Neural cell (in vitro differentiated cells): ENCODE results near the gene PDE9A.

Source experiments
- EP300 ChIP-seq: fragments of 450-650 bp; conservative IDR thresholded peaks from 2 replicates; pipeline ENCODE4 v1.6.1; 2014; ENCODE audit warnings: antibody characterized with exemption, mild to moderate bottlenecking, moderate library complexity; ENCODE audit not compliant: poor library complexity, severe bottlenecking
- EZH2 ChIP-seq: fragments of 200-600, 300-800 bp; shearing (Covaris generic), sonication (generic); IDR thresholded peaks from 2 replicates; pipeline ENCODE4 v1.6.1; 2014; ENCODE audit warnings: antibody characterized with exemption, low read length, borderline replicate concordance, mild to moderate bottlenecking; ENCODE audit not compliant: insufficient read depth, poor library complexity, severe bottlenecking
- POLR2AphosphoS5 ChIP-seq: IDR thresholded peaks from 2 replicates; pipeline ENCODE4 v1.6.1; 2012
- TF ChIP-seq, protein P1 (sequence below): fragments of 450-650 bp; IDR thresholded peaks from 2 replicates; pipeline ENCODE4 v1.5.1; 2014; ENCODE audit warnings: antibody characterized with exemption, mild to moderate bottlenecking, moderate library complexity; ENCODE audit not compliant: poor library complexity, severe bottlenecking

DNA sequence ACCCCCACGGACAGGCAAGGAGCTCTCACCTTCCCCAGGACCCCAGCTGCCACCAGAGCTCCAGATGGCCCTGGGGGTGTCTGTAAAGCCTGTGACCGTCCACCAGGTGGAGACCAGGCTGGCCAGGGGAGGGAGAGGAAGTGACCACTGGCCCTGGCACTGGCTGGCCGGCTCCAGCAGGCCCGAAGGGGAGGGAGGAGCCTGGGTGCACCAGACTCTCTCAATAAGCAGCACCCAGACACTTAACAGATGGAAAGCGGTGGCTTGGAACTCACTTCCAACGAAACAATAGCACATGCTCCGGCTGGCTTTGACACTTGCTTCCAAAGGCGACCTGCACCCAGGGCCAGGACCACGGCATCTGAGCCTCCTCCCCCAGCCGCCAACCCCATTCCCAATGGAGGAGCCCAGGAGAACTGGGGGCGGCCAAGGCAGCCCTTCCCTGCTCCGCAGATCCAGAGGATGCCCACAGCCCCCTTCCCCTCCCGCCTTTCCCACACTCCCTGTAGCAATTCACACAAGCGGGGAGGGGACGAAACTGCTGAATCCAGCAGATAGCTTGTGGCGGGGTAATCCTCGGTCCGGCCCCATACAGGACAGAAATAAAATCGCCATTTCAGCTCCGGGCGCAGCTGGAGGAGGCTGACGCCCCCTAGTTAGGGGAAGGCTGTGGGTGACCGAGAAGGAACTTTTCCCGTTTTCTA, 742 bp upstream of the PDE9A start:
- TF ChIP-seq, protein P1, sequence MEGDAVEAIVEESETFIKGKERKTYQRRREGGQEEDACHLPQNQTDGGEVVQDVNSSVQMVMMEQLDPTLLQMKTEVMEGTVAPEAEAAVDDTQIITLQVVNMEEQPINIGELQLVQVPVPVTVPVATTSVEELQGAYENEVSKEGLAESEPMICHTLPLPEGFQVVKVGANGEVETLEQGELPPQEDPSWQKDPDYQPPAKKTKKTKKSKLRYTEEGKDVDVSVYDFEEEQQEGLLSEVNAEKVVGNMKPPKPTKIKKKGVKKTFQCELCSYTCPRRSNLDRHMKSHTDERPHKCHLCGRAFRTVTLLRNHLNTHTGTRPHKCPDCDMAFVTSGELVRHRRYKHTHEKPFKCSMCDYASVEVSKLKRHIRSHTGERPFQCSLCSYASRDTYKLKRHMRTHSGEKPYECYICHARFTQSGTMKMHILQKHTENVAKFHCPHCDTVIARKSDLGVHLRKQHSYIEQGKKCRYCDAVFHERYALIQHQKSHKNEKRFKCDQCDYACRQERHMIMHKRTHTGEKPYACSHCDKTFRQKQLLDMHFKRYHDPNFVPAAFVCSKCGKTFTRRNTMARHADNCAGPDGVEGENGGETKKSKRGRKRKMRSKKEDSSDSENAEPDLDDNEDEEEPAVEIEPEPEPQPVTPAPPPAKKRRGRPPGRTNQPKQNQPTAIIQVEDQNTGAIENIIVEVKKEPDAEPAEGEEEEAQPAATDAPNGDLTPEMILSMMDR: peak; percentile 17
- no peak for TF ChIP-seq EZH2
- no peak for TF ChIP-seq POLR2AphosphoS5
- no peak for TF ChIP-seq EP300
